Kidney epithelial cell (primary cell): Measurements from ENCODE around the gene SLK. TPM values are rescaled to one million over a fixed set of nuclear protein-coding genes. Genes with fewer than 3 reads are reported as not detected.

Experiments
- DNase-seq: peaks from one replicate; pipeline ENCODE4 v3.0.0-alpha.2; 2010; ENCODE audit warnings: low read depth
- H3K27me3 ChIP-seq: 2 replicates; pipeline ENCODE4 v1.6.0; 2011; ENCODE audit warnings: low read length; ENCODE audit not compliant: control insufficient read depth, insufficient read depth
- H3K36me3 ChIP-seq: 2 replicates; pipeline ENCODE4 v1.5.1; 2011; ENCODE audit warnings: low read length; ENCODE audit not compliant: control insufficient read depth, insufficient read depth
- H3K4me3 ChIP-seq: 2 replicates; pipeline ENCODE4 v1.5.1; 2011; ENCODE audit warnings: low read depth, mild to moderate bottlenecking, control low read depth, low read length
- total RNA-seq: library from RNA; depleted of rRNA; stranded (reverse); fragments of >200 nt; gene quantifications from 2 replicates; pipeline ENCODE4 v1.2.3, GENCODE V29; 2015
- TF ChIP-seq, protein P1 (sequence below): IDR thresholded peaks from 2 replicates; pipeline ENCODE4 v1.5.1; 2011; ENCODE audit warnings: mild to moderate bottlenecking, moderate library complexity, low read length, control low read depth, inconsistent platforms; ENCODE audit not compliant: insufficient read depth, poor library complexity, severe bottlenecking

SLK gene
- total RNA-seq, 1 donor from 2014 or later: 35.8 TPM

DNA sequence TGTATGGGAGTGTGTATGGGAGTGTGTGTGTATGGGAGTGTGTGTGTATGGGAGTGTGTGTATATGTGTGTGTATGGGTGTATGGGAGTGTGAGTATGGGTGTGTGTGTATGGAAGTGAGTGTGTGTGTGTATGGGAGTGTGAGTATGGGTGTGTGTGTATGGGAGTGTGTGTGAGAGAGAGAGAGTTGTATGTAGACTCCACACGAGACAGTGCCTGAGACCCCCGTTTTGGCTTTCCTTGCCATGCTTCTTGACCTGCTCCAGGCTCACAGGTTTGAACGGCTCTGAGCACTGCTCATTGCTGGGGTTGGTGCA lies 69.1 kb downstream of the SLK start:
- H3K36me3 ChIP-seq: no peaks in the 10 kb centered on the region
- H3K4me3 ChIP-seq: no peak overlapping the region
- no peaks in the 10 kb centered on the region for H3K27me3 ChIP-seq
- TF ChIP-seq, protein P1, sequence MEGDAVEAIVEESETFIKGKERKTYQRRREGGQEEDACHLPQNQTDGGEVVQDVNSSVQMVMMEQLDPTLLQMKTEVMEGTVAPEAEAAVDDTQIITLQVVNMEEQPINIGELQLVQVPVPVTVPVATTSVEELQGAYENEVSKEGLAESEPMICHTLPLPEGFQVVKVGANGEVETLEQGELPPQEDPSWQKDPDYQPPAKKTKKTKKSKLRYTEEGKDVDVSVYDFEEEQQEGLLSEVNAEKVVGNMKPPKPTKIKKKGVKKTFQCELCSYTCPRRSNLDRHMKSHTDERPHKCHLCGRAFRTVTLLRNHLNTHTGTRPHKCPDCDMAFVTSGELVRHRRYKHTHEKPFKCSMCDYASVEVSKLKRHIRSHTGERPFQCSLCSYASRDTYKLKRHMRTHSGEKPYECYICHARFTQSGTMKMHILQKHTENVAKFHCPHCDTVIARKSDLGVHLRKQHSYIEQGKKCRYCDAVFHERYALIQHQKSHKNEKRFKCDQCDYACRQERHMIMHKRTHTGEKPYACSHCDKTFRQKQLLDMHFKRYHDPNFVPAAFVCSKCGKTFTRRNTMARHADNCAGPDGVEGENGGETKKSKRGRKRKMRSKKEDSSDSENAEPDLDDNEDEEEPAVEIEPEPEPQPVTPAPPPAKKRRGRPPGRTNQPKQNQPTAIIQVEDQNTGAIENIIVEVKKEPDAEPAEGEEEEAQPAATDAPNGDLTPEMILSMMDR: no peak
- DNase-seq: no peak

DNA sequence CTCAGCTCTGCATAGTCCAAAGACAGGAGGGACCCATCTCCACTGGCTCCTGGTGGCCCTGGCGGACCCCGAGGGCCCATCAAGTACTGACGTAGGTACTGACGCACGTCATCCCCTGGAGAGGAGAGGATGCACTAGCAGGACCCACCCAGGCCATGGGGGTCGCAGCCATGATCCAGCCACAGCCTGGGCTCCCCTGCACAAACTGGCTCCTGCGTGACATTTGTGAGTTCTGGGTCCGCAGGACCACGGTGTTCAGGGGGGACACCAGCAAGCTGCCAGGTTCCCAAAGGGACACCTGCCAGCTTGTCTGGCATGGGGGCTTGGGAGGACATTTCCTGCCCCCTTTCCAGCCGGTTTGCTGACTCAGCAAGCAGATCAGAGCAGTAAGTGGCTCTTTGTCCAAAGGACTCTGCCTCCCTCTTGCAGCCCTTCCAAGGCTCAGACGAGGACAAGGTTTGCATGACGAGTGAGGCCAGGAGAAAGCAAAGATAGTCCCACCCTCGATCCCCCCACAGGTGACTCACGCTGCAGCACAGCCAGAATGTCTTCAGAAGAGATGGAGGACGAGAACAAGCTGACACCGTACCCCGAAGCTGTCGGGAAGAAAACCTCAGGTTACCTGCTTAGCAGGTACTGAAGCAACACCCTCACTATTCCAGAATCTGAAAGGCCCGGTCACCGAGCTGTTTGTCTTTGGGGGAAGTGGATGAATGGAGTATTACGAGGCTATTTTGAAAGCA lies 69.7 kb downstream of the SLK start:
- Histone ChIP-seq H3K27me3 (no peaks in the 10 kb centered on the region), H3K36me3 (no peaks in the 10 kb centered on the region), H3K4me3 (no peak overlapping the region)
- no peak for DNase-seq
- TF ChIP-seq, protein P1: no peak

DNA sequence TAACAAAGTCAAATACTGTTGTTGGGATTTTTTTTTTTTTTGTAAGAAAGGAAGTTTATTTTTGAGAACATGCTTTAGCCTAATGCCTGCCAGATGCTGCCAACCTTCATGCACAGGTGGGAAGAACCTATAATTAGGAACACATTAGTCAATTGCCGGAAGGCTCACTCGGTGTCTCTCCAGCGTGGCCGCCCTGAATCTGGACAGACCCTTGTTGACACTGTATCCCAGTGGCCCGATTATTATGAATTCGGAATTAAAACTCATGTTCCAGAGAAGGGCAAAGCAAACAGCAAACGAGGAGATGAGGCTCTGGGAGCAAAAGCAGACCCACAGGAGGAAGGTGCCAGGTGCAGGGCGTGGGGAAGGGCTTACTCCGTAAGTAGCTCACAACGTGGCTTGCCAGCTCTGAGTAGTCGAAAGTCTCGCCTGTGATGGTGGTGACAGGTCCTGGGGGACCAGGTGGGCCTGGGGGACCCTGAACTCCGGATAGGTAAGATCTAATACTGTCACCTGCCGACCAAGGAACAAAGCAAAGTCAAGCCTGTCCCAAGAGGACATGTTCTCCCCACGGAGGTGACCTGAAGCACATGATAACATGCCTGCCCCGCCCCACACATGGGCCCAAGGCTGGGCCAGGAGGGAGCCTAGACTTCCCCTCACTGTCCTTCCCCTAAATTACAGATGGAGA lies 70.5 kb downstream of the SLK start:
- no peak for DNase-seq
- Histone ChIP-seq H3K27me3 (no peaks in the 10 kb centered on the region), H3K4me3 (no peak overlapping the region), H3K36me3 (no peaks in the 10 kb centered on the region)
- TF ChIP-seq, protein P1: no peak

DNA sequence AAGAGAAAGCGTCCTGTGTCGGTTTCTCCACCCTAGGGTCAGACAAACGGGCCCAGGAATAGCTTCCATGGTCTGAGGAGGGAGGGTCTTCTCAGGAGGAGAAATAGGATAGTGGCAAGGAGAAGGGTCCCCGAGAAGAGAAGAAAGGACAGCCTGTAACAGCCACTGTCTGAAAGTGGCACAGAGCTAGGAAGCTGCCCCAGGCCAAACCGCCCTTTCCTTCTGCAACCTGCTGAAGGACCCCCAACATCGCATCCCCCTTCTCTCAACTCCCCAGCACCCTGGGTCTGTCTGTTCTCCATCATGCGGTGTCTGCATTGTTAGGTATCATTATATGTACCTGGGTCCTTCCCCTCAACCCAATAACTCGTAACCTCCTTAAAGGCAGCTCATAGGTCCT lies 71.6 kb downstream of the SLK start:
- H3K27me3 ChIP-seq: no peaks in the 10 kb centered on the region
- TF ChIP-seq, protein P1: no peak
- no peaks in the 10 kb centered on the region for H3K36me3 ChIP-seq
- H3K4me3 ChIP-seq: no peak overlapping the region
- DNase-seq: no peak

DNA sequence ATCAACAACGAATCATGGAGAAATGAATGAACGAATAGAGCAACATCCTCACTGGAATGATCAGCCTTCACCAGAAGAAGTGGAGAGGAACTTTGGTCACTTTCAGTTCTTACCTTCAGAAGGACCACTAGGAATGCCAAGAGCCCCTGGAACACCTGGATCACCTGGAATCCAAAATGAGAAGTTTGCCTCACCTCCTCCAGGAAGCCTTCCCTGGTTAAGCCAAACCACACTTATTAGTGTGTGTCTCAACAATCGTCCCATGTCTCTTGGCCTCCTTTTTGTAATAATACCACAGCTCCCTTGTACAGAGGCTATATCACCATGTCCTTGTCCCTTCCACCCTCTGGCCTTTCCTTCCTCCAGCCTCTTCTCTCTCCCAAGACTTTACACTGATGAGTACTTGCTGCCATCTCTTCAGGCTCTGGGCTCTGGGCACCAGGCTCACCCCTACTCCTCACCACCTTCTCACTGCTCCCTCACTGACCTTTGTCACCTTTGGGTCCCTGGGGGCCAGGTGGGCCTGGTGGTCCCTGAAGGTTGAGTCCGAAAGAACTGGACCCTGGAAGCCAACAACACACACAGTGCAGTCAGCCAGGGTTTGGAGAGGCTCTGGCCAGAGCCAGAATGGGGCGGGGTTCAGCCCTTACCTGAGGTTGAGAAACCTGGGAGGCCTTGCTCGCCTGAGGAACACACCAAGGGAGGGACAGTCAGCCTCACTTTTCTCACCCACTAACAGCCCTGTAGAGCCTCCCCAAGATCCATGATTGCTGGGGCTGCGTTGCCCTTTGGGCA lies 72.2 kb downstream of the SLK start:
- Histone ChIP-seq H3K4me3 (no peak overlapping the region), H3K36me3 (no peaks in the 10 kb centered on the region), H3K27me3 (no peaks in the 10 kb centered on the region)
- TF ChIP-seq, protein P1: no peak
- DNase-seq: no peak
